ENCODE results near the gene PPP1R37. TPM values are rescaled to one million over a fixed set of nuclear protein-coding genes. Genes with fewer than 3 reads are reported as not detected.

The PPP1R37 gene
- total and polyA plus RNA-seq, 2 of the 8 experiments (the other 6 are each of a cell fraction or from before 2014, with no cell fraction given): 14.6 to 25.7 TPM

DNA sequence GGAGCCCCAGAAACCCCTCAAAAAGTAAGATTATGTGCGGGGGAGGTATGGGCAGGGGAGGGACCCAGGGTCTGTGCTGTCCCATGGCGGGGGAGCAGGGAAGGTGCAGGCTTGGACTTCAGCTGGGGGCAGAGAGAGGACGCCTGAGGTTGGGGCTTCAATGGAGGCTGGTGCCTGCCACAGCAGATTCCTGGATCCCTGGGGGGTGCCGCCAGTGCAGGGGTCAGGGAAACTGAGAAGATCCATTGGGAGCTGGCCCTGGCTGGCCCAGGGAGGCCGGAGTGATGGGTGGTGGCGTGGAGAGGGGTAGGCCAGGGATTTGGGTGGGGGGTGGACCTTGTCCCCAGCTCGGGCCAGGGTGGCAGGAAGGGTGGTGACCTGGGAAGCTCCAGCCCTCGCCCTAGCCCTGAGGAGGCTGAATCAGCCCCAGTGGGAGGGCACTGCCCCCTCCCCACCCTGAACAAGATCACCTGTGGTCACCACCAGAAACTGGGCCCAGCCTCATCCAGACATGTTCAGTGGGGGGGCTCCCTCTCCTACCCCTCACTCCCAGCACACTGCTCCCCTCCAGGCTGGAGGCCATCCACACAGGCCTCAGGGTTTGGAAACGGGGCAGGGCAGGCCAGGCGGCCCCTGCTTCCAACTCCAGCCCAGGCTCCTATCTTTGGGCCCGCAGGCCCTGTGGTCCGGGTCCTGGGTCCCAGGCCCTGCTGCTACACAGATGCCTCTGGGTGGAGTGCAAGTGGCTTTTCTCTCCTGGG, 66.4 kb downstream of the PPP1R37 start:
- H3K36me3 ChIP-seq (ENCODE audit: control insufficient read depth in 2 of 4, insufficient read depth in 4 of 4, low read length in 3 of 4): no peaks in the 10 kb centered on the region
- H3K9me3 ChIP-seq (ENCODE audit: insufficient read depth in 2 of 2, low read depth in 1 of 2, low read length in 1 of 2): no peaks in the 10 kb centered on the region
- H3K79me1 ChIP-seq (ENCODE audit: low read depth, low read length): no peaks in the 10 kb centered on the region
- DNase-seq (ENCODE audit: low read depth in 1 of 2, low spot score in 2 of 2): no peak
- H3K56ac ChIP-seq (replicated peaks; ENCODE audit: insufficient read length, low read depth, low read length): no peak overlapping the region
- H2BK12ac ChIP-seq (ENCODE audit: low read depth, low read length): no peak overlapping the region
- no peak overlapping the region for H2BK20ac ChIP-seq (ENCODE audit: low read length)
- H4K91ac ChIP-seq (replicated peaks; ENCODE audit: insufficient read length, low read length): no peak overlapping the region
- 79% methylated on average over 10 of the region's 12 CpGs; no CpG with 5 or more reads in 1 of the 2 experiments for WGBS, 2 experiments (ENCODE audit: extremely low coverage in 1 of 2, insufficient coverage in 1 of 2, insufficient read length in 1 of 2, insufficient replicate concordance in 2 of 2, low coverage in 1 of 2, low lambda C conversion rate in 2 of 2, missing lambda C conversion rate in 1 of 2)
- no peak overlapping the region for H2BK15ac ChIP-seq (ENCODE audit: low read length)
- peaks cover under 1 to 16% (median 11%) of the 10 kb centered on the region in 4 experiments for H3K27me3 ChIP-seq (replicated peaks in 1 of 4; ENCODE audit: control insufficient read depth in 3 of 4, extremely low read depth in 1 of 4, insufficient read depth in 3 of 4, low read length in 3 of 4)
- H3K4me1 ChIP-seq (replicated peaks in 1 of 4; ENCODE audit: control insufficient read depth in 3 of 4, insufficient read depth in 4 of 4, low read length in 3 of 4): peaks cover 0 to 14% (median 7%) of the 10 kb centered on the region in 4 experiments; a peak in 5 of 7 replicates
- no peak overlapping the region for H3K9ac ChIP-seq (replicated peaks in 1 of 4; ENCODE audit: extremely low read depth in 1 of 4, low read depth in 3 of 4, low read length in 3 of 4)
- no peak overlapping the region for H3K18ac ChIP-seq (ENCODE audit: extremely low read depth, low read length)
- H3K23ac ChIP-seq (ENCODE audit: insufficient read length): no peak overlapping the region
- H4K5ac ChIP-seq (ENCODE audit: insufficient read length, low read depth, low read length): no peak overlapping the region
- no peak overlapping the region for H4K8ac ChIP-seq (ENCODE audit: extremely low read depth, insufficient read depth, low read length)
- ChIA-PET POLR2A (ENCODE audit: partially characterized antibody) (interaction anchor here (0.6 to 3.1 kb wide), 4 partner anchors 10 to 30 kb away, joined by 3 to 20 read pairs (median 8); no protein-coding TSS in a partner anchor), CTCF (ENCODE audit: partially characterized antibody) (interaction anchor here (0.7 to 4.0 kb wide), 8 partner anchors 11 to 173 kb away, joined by 3 to 32 read pairs (median 4); no protein-coding TSS in a partner anchor)
- no peaks in the 10 kb centered on the region for H3K23me2 ChIP-seq (ENCODE audit: low read depth, low read length)
- H3K14ac ChIP-seq (ENCODE audit: insufficient read length): no peak overlapping the region
- no peak overlapping the region for H2BK5ac ChIP-seq (ENCODE audit: low read depth, low read length)
- FAIRE-seq: no peak
- no peak overlapping the region for H2AK5ac ChIP-seq (ENCODE audit: low read depth, low read length)
- H3K4ac ChIP-seq (replicated peaks; ENCODE audit: insufficient read length, low read depth, low read length): no peak overlapping the region
- no peak overlapping the region for H3K27ac ChIP-seq (ENCODE audit: low read depth, low read length)
- no peak overlapping the region for H3K4me2 ChIP-seq (ENCODE audit: insufficient read depth in 1 of 2, low read depth in 2 of 2, low read length in 2 of 2)
- H4K20me1 ChIP-seq (replicated peaks in 1 of 2; ENCODE audit: control insufficient read depth in 1 of 2, insufficient read depth in 2 of 2, low read length in 2 of 2): peaks cover 0 to 3% of the 10 kb centered on the region in 2 experiments
- no peak overlapping the region for H2AFZ ChIP-seq (ENCODE audit: low read length)
- H3K79me2 ChIP-seq (ENCODE audit: control insufficient read depth in 1 of 2, insufficient read depth in 2 of 2, low read length in 2 of 2): no peaks in the 10 kb centered on the region
- no peak overlapping the region for H3K4me3 ChIP-seq (ENCODE audit: extremely low read depth in 1 of 4, insufficient read depth in 2 of 4, low read depth in 3 of 4, low read length in 4 of 4)
- no peak overlapping the region for H2BK120ac ChIP-seq (replicated peaks; ENCODE audit: low read depth, low read length)
- no peak for TF ChIP-seq YY1 (IDR thresholded peaks at IDR 0.05; ENCODE audit: low read depth, low read length)
- no peak for TF ChIP-seq ATF2 (IDR thresholded peaks at IDR 0.05; ENCODE audit: low read length)
- TF ChIP-seq BCL11A (IDR thresholded peaks at IDR 0.05; ENCODE audit: low read depth in 2 of 2, low read length in 2 of 2): no peak
- no peak for TF ChIP-seq TAF1 (IDR thresholded peaks at IDR 0.05; ENCODE audit: low read depth, low read length)
- no peak for TF ChIP-seq SAP30 (IDR thresholded peaks at IDR 0.05; ENCODE audit: insufficient read depth, insufficient replicate concordance, low read length)
- TF ChIP-seq CEBPB (IDR thresholded peaks at IDR 0.05; ENCODE audit: low read depth, low read length): no peak
- TF ChIP-seq SUZ12 (IDR thresholded peaks at IDR 0.05; ENCODE audit: low read length): no peak
- TF ChIP-seq POLR2AphosphoS5 (IDR thresholded peaks at IDR 0.05; ENCODE audit: low read depth, low read length): no peak
- TF ChIP-seq SP1 (IDR thresholded peaks at IDR 0.05; ENCODE audit: low read depth, low read length): no peak
- no peak for TF ChIP-seq TCF12 (IDR thresholded peaks at IDR 0.05; ENCODE audit: low read depth, low read length)
- no peak for TF ChIP-seq CHD1 (IDR thresholded peaks at IDR 0.05; ENCODE audit: low read depth, low read length)
